ENCODE results near the gene GET4. TPM values are rescaled to one million over a fixed set of nuclear protein-coding genes. Genes with fewer than 3 reads are reported as not detected.
A peak's percentile ranks its signal among the peaks of the same experiment; 100 is the strongest.

The GET4 gene
- polyA plus RNA-seq, 1 of the 3 experiments (the other 2 are of a cell fraction) = 63.1 TPM

- TF ChIP-seq ZBTB33 (IDR thresholded peaks at IDR 0.05; ENCODE audit: borderline replicate concordance, low read depth) = no peak
- no peak for TF ChIP-seq MXI1 (IDR thresholded peaks at IDR 0.05; ENCODE audit: low read depth, low read length)
- no peak for TF ChIP-seq IRF3 (IDR thresholded peaks at IDR 0.05; ENCODE audit: low read depth, low read length)
- TF ChIP-seq ELF1 (IDR thresholded peaks at IDR 0.05) = no peak
- no peak for TF ChIP-seq MAX (IDR thresholded peaks at IDR 0.05; ENCODE audit: low read depth)
Measured at GRCh38 chr7:865921-866320, 10.4 kb upstream of the GET4 start (continued).

- H3K79me2 ChIP-seq (ENCODE audit: insufficient read depth) = 0 out of 2 replicates have a peak, but pooled peaks cover 5% of the 10 kb centered on the region
- H3K27me3 ChIP-seq (ENCODE audit: insufficient read depth) = no peaks in the 10 kb centered on the region
- no peak overlapping the region for H3K4me3 ChIP-seq (ENCODE audit: low read depth in 2 of 2, low read length in 1 of 2)
- H3K4me1 ChIP-seq (ENCODE audit: control insufficient read depth in 1 of 2, insufficient read depth in 2 of 2, low read depth in 1 of 2, low read length in 1 of 2) = peaks cover 0 to 21% of the 10 kb centered on the region in 2 experiments; a peak in 1 of 4 replicates
- POLR2A ChIA-PET = interaction anchor here (0.6 to 1.0 kb wide), 2 partner anchors 43 to 1143 kb away, joined by 3 to 6 read pairs; no protein-coding TSS in a partner anchor
- no peak for DNase-seq
- H4K20me1 ChIP-seq (ENCODE audit: insufficient read depth) = no peaks in the 10 kb centered on the region
- peaks cover 9% of the 10 kb centered on the region for H3F3A ChIP-seq (replicated peaks; ENCODE audit: insufficient read depth)
- H2AFZ ChIP-seq (ENCODE audit: low read depth) = no peak overlapping the region
- H3K9me2 ChIP-seq = no peaks in the 10 kb centered on the region
- TF ChIP-seq TEAD4 (IDR thresholded peaks at IDR 0.05; ENCODE audit: borderline replicate concordance, insufficient read depth) = no peak
- TF ChIP-seq SMC3 (IDR thresholded peaks at IDR 0.05; ENCODE audit: low read depth, low read length) = no peak
- no peak for TF ChIP-seq MAX (IDR thresholded peaks at IDR 0.05; ENCODE audit: low read depth)
- no peak for TF ChIP-seq USF2 (IDR thresholded peaks at IDR 0.05; ENCODE audit: borderline replicate concordance, low read depth, low read length)
- no peak for TF ChIP-seq CTCF (IDR thresholded peaks at IDR 0.05)
- TF ChIP-seq RAD21 (IDR thresholded peaks at IDR 0.05; ENCODE audit: low read length) = no peak
- TF ChIP-seq REST (IDR thresholded peaks at IDR 0.05; ENCODE audit: low read depth, low read length) = no peak
- TF ChIP-seq RXRA (IDR thresholded peaks at IDR 0.05; ENCODE audit: borderline replicate concordance, low read depth) = no peak
- TF ChIP-seq FOSL2 (IDR thresholded peaks at IDR 0.05; ENCODE audit: borderline replicate concordance, low read depth) = no peak
- TF ChIP-seq EZH2phosphoT487 (IDR thresholded peaks at IDR 0.05; ENCODE audit: borderline replicate concordance, low read depth) = no peak
- TF ChIP-seq TAF1 (IDR thresholded peaks at IDR 0.05; ENCODE audit: borderline replicate concordance, low read depth, low read length) = no peak
- TF ChIP-seq GABPA (IDR thresholded peaks at IDR 0.05; ENCODE audit: low read depth) = no peak
- no peak for TF ChIP-seq ELF1 (IDR thresholded peaks at IDR 0.05)
- TF ChIP-seq PBX3 (IDR thresholded peaks at IDR 0.05) = no peak
- no peak for TF ChIP-seq RCOR1 (IDR thresholded peaks at IDR 0.05; ENCODE audit: low read length)
- H3K9me3 ChIP-seq = no peaks in the 10 kb centered on the region
- peak overlapping the region; percentile 28 to 48; a peak in 2 of 4 replicates for H3K27ac ChIP-seq (ENCODE audit: low read depth in 2 of 2, low read length in 1 of 2)
- H3K4me2 ChIP-seq = no peak overlapping the region
- peaks cover 47 to 60% of the 10 kb centered on the region in 2 experiments for H3K36me3 ChIP-seq (replicated peaks in 1 of 2; ENCODE audit: control insufficient read depth in 1 of 2, insufficient read depth in 2 of 2, low read length in 1 of 2)
- CTCF ChIA-PET = interaction anchor here (1.1 to 3.7 kb wide), 6 partner anchors 15 to 545 kb away, joined by 3 to 11 read pairs (median 5); no protein-coding TSS in a partner anchor
- no peak overlapping the region for H3K9ac ChIP-seq
- WGBS (ENCODE audit: low lambda C conversion rate) = 91% methylated on average over 18 of the region's 18 CpGs
Measured at GRCh38 chr7:867001-867405, 9.4 kb upstream of the GET4 start.
